Prostate gland (tissue), 2 donors: ENCODE measurements around the gene FGF5.

Experiments
- POLR2AphosphoS5 ChIP-seq: sonication (generic); formaldehyde crosslinking; IDR thresholded peaks from one replicate; pipeline ENCODE4 v1.6.1; 2017; ENCODE audit warnings: antibody characterized with exemption
- TF ChIP-seq, protein P1 (sequence below), 4 experiments: fragments of 200-600 bp in 2 of 4; fragments of 450-650 bp in 2 of 4; sonication (generic) in 2 of 4; IDR thresholded peaks; 1 replicate in 3 of 4; 2 replicates in 1 of 4; pipeline ENCODE4 v1.5.1; 2016 to 2019; ENCODE audit warnings: antibody characterized with exemption in 4 of 4, mild to moderate bottlenecking in 2 of 4, moderate library complexity in 2 of 4

DNA sequence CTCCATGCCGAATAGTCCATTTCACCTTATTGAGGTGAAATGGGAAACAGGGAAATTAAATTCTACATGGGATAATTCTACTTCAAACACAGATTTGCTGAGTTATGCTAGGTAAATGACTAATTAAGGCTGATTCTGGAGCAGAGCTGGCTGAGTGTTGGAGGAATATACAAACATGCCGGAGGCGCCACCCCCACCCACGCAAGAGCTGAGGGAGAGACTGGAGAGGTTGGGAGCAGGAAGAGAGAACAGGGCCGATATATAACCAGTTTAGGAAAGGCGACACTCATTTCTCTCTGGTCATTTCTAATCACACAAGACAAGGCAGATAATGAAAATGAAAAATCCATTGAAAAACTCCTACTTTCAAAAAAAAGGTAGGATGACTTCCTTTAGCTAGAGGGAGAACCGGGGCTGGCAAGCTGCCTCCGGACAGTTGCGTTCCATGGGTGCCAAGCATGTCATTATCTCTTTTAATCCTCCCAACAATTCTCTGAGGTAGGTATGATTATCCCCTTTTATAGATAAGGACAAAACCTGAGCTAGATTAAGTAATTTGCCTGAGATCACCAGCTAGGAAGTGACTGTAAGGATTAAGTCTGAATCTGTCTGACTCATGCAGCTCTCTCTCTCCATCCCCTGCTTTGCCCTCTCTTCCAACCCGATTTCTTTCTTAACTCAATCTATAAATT, 41.5 kb downstream of the FGF5 start:
- TF ChIP-seq, protein P1, sequence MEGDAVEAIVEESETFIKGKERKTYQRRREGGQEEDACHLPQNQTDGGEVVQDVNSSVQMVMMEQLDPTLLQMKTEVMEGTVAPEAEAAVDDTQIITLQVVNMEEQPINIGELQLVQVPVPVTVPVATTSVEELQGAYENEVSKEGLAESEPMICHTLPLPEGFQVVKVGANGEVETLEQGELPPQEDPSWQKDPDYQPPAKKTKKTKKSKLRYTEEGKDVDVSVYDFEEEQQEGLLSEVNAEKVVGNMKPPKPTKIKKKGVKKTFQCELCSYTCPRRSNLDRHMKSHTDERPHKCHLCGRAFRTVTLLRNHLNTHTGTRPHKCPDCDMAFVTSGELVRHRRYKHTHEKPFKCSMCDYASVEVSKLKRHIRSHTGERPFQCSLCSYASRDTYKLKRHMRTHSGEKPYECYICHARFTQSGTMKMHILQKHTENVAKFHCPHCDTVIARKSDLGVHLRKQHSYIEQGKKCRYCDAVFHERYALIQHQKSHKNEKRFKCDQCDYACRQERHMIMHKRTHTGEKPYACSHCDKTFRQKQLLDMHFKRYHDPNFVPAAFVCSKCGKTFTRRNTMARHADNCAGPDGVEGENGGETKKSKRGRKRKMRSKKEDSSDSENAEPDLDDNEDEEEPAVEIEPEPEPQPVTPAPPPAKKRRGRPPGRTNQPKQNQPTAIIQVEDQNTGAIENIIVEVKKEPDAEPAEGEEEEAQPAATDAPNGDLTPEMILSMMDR (IDR thresholded peaks at IDR 0.05): no peak
- no peak for TF ChIP-seq POLR2AphosphoS5
